Measurements from ENCODE around the gene OR10D3. TPM values are rescaled to one million over a fixed set of nuclear protein-coding genes. Genes with fewer than 3 reads are reported as not detected.

The OR10D3 gene, protein sequence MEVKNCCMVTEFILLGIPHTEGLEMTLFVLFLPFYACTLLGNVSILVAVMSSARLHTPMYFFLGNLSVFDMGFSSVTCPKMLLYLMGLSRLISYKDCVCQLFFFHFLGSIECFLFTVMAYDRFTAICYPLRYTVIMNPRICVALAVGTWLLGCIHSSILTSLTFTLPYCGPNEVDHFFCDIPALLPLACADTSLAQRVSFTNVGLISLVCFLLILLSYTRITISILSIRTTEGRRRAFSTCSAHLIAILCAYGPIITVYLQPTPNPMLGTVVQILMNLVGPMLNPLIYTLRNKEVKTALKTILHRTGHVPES
- total RNA-seq: not detected

DNA sequence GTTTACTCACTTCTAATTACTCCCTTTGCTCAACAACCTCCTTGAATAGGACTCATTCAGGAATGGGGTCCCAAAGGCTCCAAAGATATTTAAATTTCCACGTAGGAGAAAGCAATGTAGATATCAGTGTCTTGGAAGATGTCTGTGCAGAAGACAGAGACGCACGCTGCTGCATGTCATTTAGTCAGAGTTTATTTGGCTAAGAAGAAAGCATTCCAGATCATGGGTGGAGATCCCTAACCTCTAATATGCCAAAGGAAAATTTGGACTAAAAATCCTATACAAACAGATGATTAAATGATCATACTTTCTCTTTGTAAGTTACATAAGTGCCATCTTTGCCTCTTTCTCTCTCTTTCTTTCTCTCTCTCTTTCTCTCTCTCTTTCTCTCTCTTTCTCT, at the start of gene OR10D3:
TSS of gene OR10D3 (plus strand) at position 278 of the 400 bp plus-strand sequence. CDS start 1,925 bp downstream, outside the sequence.

Other genes starting within 250 kb of the OR10D3 start
- not detected for gene OR4D5, start 243.7 kb upstream of the OR10D3 start, total RNA-seq
- not detected for gene OR6T1, start 239.5 kb upstream of the OR10D3 start, total RNA-seq
- not detected for gene OR10S1, start 205.6 kb upstream of the OR10D3 start, total RNA-seq
- gene OR10G6, start 188.2 kb upstream of the OR10D3 start, total RNA-seq: not detected
- not detected for gene OR10G4, start 170.3 kb upstream of the OR10D3 start, total RNA-seq
- gene OR10G9, start 160.3 kb upstream of the OR10D3 start, total RNA-seq: not detected
- not detected for gene OR10G8, start 156.5 kb upstream of the OR10D3 start, total RNA-seq
- not detected for gene OR10G7, start 142.0 kb upstream of the OR10D3 start, total RNA-seq
- 27.7 TPM for gene VWA5A, start 67.9 kb upstream of the OR10D3 start, total RNA-seq
- not detected for gene OR8G1, start 57.8 kb downstream of the OR10D3 start, total RNA-seq
- not detected for gene OR8G5, start 73.0 kb downstream of the OR10D3 start, total RNA-seq
- not detected for gene OR8D1, start 130.6 kb downstream of the OR10D3 start, total RNA-seq
- gene OR8D2, start 136.9 kb downstream of the OR10D3 start, total RNA-seq: not detected
- gene OR8B2, start 201.2 kb downstream of the OR10D3 start, total RNA-seq: not detected
- not detected for gene OR8B3, start 215.7 kb downstream of the OR10D3 start, total RNA-seq
- gene OR8B4, start 241.5 kb downstream of the OR10D3 start, total RNA-seq: not detected

Data from metanephros (tissue), 1 donor.